Osteoblast (primary cell): Measurements from ENCODE around the gene ZMYM4. TPM values are rescaled to one million over a fixed set of nuclear protein-coding genes. Genes with fewer than 3 reads are reported as not detected.

ENCODE experiments used
- DNase-seq: peaks from one replicate; pipeline ENCODE4 v3.0.0; 2011; ENCODE audit warnings: low spot score, mixed read lengths; ENCODE audit not compliant: insufficient read length; ENCODE audit errors: missing footprints
- H2AFZ ChIP-seq: 2 replicates; pipeline ENCODE4 v1.6.0; 2011; ENCODE audit warnings: mild to moderate bottlenecking, low read length
- H3K27ac ChIP-seq: 2 replicates; pipeline ENCODE4 v1.5.1; 2011; ENCODE audit warnings: mild to moderate bottlenecking, low read depth, low read length, moderate library complexity
- H3K27me3 ChIP-seq: 2 replicates; pipeline ENCODE4 v1.6.0; 2012; ENCODE audit warnings: mild to moderate bottlenecking, control low read depth, inconsistent platforms, low read length, moderate library complexity; ENCODE audit not compliant: insufficient read depth
- H3K36me3 ChIP-seq: 2 replicates; pipeline ENCODE4 v1.5.1; 2011; ENCODE audit warnings: mild to moderate bottlenecking, low read length, control low read depth, moderate library complexity; ENCODE audit not compliant: insufficient read depth
- H3K4me1 ChIP-seq: 2 replicates; pipeline ENCODE4 v1.5.1; 2011; ENCODE audit warnings: mild to moderate bottlenecking, low read length, control low read depth, moderate library complexity; ENCODE audit not compliant: insufficient read depth
- H3K4me2 ChIP-seq: 2 replicates; pipeline ENCODE4 v1.6.0; 2011; ENCODE audit warnings: mild to moderate bottlenecking, low read length; ENCODE audit not compliant: insufficient read depth
- H3K4me3 ChIP-seq: fragments of 200-600 bp; sonication (generic); 3 replicates; pipeline ENCODE4 v1.5.1; 2012; ENCODE audit warnings: mild to moderate bottlenecking, low read length, inconsistent platforms; ENCODE audit not compliant: insufficient read depth
- H3K79me2 ChIP-seq: 2 replicates; pipeline ENCODE4 v1.6.0; 2012; ENCODE audit warnings: mild to moderate bottlenecking, low read length, control low read depth, inconsistent platforms; ENCODE audit not compliant: insufficient read depth
- H3K9me3 ChIP-seq: 2 replicates; pipeline ENCODE4 v1.5.1; 2011; ENCODE audit warnings: low read depth, low read length, control low read depth
- H4K20me1 ChIP-seq: 2 replicates; pipeline ENCODE4 v1.6.0; 2012; ENCODE audit warnings: mild to moderate bottlenecking, low read length, control low read depth; ENCODE audit not compliant: insufficient read depth
- total RNA-seq: library from RNA; depleted of rRNA; stranded (reverse); fragments of >200 nt; gene quantifications from 2 replicates; pipeline ENCODE4 v1.2.3, GENCODE V29; 2012
- TF ChIP-seq, protein P1 (sequence below): IDR thresholded peaks from 2 replicates; pipeline ENCODE4 v1.5.1; 2011; ENCODE audit warnings: mild to moderate bottlenecking, low read depth, low read length, moderate library complexity; ENCODE audit errors: extremely low read depth

ZMYM4 gene
- total RNA-seq = 49.9 and 50.4 TPM in 2 replicates

DNA sequence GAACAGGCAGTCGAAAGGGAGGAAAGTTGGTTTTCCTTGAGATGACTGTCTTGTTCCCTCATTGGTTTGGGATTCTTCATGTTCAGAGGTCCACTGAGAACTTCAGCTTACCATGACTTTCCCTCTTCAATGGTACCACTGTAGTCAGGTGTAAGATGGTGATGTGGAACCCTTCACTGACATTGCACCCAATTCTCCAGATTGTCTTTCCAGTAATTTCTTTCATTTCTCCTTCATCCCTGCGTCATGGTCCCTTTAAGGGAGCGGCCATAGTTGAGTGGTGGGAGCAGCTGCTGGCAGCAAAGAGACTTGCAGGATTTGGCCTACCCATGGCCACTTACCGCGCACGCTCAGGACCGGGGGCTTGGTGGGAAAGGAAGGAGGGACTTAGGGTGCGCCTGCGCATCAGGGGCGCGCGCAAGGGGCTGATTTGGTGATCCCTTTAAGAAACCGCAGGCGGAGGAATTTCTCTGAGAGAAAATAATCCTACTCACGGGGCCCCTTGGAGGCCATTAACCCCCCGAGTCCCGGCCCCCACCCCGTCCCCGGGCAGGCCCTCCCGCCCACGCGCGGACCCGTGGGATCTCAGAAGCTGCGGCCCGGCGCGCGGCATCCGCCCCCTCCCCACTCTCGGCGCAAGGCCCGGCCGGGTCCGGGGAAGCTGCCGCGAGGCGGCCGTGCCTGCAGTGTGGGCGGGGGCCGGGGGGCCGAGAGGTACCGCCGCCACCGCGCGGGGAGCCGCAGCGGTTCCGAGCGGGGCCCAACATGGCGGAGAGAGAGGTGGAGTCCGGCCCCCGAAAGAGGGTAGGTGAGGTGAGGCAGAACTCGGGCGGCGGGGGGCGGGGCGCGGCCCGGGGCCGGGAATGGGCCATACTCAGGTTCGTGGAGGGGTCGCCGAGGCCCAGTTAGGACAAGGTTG lies at the start of gene ZMYM4:
ZMYM4 (plus strand) TSS at position 428 of the 919 bp plus-strand sequence; CDS start at position 766, 338 bp downstream.
- H3K4me3 ChIP-seq = peak within 1 kb of the TSS; percentile 73
- H3K9me3 ChIP-seq = no peaks in the 10 kb centered on the region
- H3K79me2 ChIP-seq = peaks cover 52% of the 10 kb centered on the region
- H3K4me1 ChIP-seq = peaks cover 17% of the 10 kb centered on the region
- H3K36me3 ChIP-seq = no peaks in the 10 kb centered on the region
- H3K4me2 ChIP-seq = peak within 1 kb of the TSS; percentile 86
- peak within 1 kb of the TSS; percentile 67 for H3K27ac ChIP-seq
- peaks cover 19% of the 10 kb centered on the region for H4K20me1 ChIP-seq
- peak within 1 kb of the TSS; percentile 88 for H2AFZ ChIP-seq
- TF ChIP-seq, protein P1, sequence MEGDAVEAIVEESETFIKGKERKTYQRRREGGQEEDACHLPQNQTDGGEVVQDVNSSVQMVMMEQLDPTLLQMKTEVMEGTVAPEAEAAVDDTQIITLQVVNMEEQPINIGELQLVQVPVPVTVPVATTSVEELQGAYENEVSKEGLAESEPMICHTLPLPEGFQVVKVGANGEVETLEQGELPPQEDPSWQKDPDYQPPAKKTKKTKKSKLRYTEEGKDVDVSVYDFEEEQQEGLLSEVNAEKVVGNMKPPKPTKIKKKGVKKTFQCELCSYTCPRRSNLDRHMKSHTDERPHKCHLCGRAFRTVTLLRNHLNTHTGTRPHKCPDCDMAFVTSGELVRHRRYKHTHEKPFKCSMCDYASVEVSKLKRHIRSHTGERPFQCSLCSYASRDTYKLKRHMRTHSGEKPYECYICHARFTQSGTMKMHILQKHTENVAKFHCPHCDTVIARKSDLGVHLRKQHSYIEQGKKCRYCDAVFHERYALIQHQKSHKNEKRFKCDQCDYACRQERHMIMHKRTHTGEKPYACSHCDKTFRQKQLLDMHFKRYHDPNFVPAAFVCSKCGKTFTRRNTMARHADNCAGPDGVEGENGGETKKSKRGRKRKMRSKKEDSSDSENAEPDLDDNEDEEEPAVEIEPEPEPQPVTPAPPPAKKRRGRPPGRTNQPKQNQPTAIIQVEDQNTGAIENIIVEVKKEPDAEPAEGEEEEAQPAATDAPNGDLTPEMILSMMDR = no peak
- peak; percentile 98 for DNase-seq
- no peaks in the 10 kb centered on the region for H3K27me3 ChIP-seq

DNA sequence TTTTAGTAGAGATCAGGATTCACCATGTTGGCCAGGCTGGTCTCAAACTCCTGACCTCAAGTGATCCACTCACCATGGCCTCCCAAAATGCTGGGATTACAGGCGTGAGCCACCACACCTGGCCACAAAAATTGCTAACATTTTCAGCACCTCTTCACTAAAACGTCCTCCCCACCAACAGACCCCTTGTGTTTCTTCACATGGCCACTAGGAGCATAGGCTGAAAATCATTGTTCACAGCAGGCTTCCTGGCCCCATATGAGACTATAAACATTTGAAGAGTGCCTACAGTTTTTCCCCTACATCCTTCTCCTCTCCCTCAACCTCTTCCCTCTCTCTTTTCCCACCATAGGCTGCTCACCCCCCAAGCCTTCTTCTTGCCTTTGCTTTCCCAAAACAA lies 47.5 kb upstream of the ZMYM4 start:
- Histone ChIP-seq H3K4me2 (no peak overlapping the region), H3K79me2 (no peaks in the 10 kb centered on the region), H4K20me1 (no peaks in the 10 kb centered on the region), H3K4me3 (no peak overlapping the region), H3K27ac (no peak overlapping the region), H3K4me1 (peaks cover 15% of the 10 kb centered on the region), H3K9me3 (no peaks in the 10 kb centered on the region), H3K27me3 (no peaks in the 10 kb centered on the region), H3K36me3 (no peaks in the 10 kb centered on the region), H2AFZ (no peak overlapping the region)
- peak; percentile 72 for DNase-seq
- TF ChIP-seq, protein P1 = peak; percentile 44

DNA sequence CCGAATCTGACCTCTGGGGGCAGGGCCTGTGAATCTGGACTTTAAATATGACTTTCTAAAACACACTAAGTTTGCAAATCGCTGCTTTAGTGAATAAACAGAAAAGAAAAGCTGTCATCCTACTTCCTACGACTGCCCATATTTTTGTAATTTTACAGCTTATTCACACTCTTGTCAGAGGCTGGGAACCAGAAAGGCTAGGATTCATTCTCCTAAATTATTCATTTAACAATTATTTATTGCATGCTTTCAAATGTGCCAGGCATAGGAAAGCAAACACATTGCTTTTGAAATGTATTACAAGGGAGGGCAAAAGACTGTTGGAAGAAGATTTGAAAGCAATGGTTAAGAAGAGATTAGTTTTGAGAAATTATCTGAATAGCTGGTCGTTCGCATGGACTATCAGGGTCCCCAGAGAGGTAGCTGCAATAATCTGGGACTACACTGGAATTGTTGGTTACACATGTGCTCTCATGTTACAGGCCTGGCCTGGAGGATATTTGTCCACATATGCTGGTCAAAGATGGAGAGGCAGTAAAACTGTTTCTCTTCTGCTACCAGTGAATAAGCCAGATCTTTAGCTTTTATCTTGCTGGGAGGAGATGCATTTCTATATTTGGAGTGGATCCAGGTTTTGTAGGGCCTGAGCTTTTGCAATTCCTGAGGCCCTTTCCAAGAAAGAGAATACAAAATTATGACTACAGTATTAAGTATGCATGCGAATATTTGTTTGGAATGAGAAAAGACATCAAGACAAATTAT lies 46.0 kb upstream of the ZMYM4 start:
- Histone ChIP-seq H2AFZ (peak overlapping the region; percentile 80), H4K20me1 (no peaks in the 10 kb centered on the region), H3K79me2 (no peaks in the 10 kb centered on the region), H3K4me1 (peaks cover 15% of the 10 kb centered on the region), H3K4me3 (no peak overlapping the region), H3K9me3 (no peaks in the 10 kb centered on the region), H3K4me2 (peak overlapping the region; percentile 12), H3K27me3 (no peaks in the 10 kb centered on the region), H3K36me3 (no peaks in the 10 kb centered on the region), H3K27ac (peak overlapping the region; percentile 39)
- TF ChIP-seq, protein P1 = no peak
- DNase-seq = peak; percentile 78
